ENCODE data around the gene LTBR.
A peak's percentile ranks its signal among the peaks of the same experiment; 100 is the strongest.
"Not testable (repeated sequence)": the region's sequence is repeated elsewhere in the genome, so short reads cannot be mapped to it uniquely, and the experiment has no call there.

Gene LTBR

DNA sequence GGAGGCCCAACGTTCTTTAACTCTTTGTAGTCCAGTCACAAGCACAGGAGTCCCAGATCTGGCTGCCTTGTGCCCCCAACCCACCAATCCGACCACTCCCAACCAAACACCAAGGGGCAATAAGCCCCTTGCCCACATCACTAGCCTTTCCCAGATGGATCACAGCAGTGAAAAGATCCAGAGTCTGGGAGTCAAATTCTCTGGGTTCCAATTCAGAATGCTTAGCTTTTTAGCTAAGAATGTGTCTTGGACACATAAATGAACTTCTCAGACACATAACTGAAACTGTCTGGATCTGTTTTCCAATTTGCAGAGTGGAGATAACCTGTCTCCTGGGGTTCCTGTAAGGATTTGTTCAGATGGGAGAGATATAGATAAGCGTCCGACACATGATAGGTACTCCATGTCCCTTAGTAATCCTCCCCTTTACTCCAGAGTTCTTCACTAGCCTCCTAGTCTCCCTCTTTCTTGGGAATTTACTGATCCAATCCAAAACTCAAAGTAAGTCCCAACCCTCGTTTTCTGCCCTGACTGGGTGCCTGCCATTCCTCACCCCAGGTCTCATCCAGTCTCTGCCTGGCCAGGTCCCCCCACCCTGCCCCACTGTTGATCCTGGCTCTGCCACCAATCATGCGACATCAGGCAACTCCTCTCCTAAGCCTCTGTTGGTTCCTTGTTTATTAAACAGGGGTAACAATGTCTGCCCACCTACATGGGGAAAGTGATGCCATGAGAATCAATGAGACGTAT is 41.6 kb upstream of the LTBR start:
- no peaks in the 10 kb centered on the region for H3K9me3 Mint-ChIP-seq
- H3K36me3 Mint-ChIP-seq (ENCODE audit: low read depth): no peaks in the 10 kb centered on the region
- no peak overlapping the region for H3K27ac Mint-ChIP-seq
- ATAC-seq (no peak), DNase-seq (no peak)
- H3K4me3 Mint-ChIP-seq: no peak overlapping the region
- H3K4me1 Mint-ChIP-seq: peaks cover 47% of the 10 kb centered on the region
- H3K27me3 Mint-ChIP-seq: no peaks in the 10 kb centered on the region

DNA sequence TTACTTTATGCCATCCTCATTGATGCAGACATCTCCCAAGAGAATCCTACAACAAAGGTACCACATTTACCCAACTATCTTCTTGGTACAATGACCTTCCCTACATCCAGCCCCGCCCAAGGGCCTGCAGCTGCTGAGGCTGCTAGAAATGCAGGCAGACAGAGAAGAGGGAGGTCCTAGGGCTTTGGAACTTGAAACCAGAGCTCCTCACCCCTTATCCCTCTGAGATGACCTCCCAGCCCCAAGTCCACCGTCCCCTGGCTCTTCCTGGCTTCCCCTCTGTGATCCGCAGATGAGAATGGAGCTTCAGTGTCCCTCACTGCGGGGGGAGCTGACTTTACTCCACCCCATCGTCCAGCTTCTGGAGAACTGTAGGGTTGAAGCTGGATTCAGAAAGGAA is 40.4 kb upstream of the LTBR start:
- Mint-ChIP-seq H3K27me3 (no peaks in the 10 kb centered on the region), H3K27ac (no peak overlapping the region), H3K4me3 (no peak overlapping the region), H3K9me3 (no peaks in the 10 kb centered on the region), H3K4me1 (peaks cover 51% of the 10 kb centered on the region), H3K36me3 (ENCODE audit: low read depth) (no peaks in the 10 kb centered on the region)
- no peak for DNase-seq
- no peak for ATAC-seq

DNA sequence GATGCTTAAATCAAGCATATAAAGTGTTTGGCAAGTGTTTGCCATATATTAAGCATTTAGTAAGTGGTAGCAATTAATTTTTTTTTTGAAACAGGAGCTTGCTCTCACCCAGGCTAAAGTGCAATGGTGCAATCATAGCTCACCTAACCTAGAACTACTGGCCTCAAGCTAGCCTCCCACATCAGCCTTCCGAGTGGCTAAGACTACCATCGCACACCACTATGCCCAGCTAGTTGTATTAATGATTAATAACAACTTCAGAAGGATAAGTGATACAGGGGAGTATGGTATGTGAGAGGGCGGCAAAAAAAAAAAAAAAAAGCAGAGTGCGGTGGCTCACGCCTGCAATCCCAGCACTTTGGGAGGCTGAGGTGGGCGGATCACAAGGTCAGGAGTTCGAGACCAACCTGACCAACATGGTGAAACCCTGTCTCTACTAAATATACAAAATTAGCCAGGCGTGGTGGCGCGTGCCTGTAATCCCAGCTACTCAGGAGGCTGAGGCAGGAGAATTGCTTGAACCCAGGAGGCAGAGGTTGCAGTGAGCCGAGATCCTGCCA is 39.8 kb upstream of the LTBR start:
- DNase-seq; H3K36me3 Mint-ChIP-seq (ENCODE audit: low read depth); ATAC-seq; H3K9me3 Mint-ChIP-seq; H3K27me3 Mint-ChIP-seq; H3K27ac Mint-ChIP-seq; H3K4me3 Mint-ChIP-seq: not testable (repeated sequence)
- H3K4me1 Mint-ChIP-seq: peaks cover 51% of the 10 kb centered on the region

DNA sequence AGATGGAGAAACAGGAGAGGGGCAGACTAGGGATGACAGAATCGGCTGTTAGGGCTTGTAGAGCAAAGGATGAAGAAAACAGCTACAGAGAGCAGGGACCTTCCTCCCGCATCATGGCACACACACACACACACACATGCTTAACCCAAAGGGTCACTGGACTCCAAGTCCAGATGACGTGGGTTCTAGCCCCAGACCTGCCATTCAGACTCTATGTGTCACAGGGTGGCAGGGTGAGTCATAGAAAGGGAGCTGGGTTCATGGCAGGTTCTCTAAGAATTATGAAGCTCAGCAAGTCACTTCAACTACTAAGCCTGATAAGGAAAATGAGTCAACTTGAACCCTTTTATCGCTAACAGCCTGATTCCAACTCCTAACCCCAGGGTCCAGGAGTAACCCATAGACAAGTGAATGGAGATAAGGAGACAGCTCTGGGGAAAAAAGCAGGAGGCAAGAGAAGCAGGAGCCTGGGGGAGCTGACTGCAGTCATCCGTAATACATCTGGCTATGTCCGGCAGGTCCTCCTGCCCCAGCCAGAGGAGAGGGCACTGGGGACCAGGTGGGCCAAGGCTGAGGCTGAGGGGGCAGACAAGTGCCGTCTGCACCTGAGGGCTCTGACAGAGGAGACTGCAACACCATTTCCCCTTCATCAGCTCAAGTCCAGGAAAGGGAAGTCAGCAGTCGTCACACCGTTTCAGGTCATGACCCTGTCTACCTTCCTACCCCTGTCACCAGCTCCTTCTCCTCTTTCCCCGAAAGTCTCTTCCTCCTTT is 38.5 kb upstream of the LTBR start:
- DNase-seq (peak; percentile 58), ATAC-seq (peak; percentile 81)
- Mint-ChIP-seq H3K4me3 (no peak overlapping the region), H3K36me3 (ENCODE audit: low read depth) (no peaks in the 10 kb centered on the region), H3K9me3 (no peaks in the 10 kb centered on the region), H3K27ac (peak overlapping the region; percentile 59), H3K27me3 (no peaks in the 10 kb centered on the region), H3K4me1 (peaks cover 51% of the 10 kb centered on the region)

DNA sequence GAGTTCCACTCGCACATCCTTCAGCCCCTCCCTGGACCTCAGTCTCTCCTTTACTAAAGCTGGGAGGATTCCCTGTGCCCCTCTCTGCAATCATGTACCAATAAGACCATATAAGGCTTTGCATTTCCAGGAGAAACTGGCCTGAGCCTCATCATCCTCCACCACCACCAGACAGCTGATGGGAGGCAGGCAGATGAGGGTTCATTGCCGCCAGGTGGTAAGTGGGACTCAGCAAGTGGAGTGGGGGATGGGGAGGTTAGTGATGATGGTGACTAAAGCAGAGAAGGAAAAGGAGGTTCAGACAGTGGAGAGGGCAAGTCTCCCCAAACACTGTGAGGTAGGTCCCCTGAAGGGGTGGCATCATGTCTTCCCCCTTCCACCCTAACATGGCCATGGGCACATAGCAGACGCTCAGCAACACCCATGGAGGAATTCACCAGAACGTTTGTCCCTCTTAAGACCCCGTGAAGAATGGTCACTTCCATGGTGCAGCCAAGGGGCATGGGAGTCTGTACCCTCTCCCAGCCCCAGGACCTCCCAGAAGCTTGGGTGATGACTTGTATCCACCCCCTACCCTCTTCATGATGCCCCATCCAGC is 37.6 kb upstream of the LTBR start:
- no peak overlapping the region for H3K4me3 Mint-ChIP-seq
- no peaks in the 10 kb centered on the region for H3K9me3 Mint-ChIP-seq
- no peaks in the 10 kb centered on the region for H3K27me3 Mint-ChIP-seq
- DNase-seq (no peak), ATAC-seq (no peak)
- H3K27ac Mint-ChIP-seq: peak overlapping the region; percentile 29
- H3K4me1 Mint-ChIP-seq: peaks cover 51% of the 10 kb centered on the region
- H3K36me3 Mint-ChIP-seq (ENCODE audit: low read depth): no peaks in the 10 kb centered on the region

DNA sequence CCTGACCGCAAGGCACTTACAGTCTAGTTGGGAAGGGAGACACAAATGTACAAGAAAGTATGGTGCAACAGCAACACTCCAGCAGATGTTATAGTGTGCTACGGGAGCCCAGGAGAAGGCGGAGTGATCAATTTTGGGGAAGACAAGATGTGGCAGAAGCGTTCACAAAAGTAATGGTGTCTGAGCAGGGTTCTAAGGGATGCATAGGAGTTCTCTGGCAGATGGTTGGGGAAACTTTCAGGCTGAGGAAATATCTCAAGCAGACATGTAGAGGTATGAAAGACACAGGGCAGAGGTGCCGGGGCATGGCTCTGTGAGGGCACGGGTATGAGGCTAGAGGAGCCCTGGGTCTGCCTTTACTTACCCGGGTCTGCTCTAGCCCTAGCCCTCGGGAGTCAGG is 37.0 kb upstream of the LTBR start:
- Mint-ChIP-seq H3K27me3 (no peaks in the 10 kb centered on the region), H3K36me3 (ENCODE audit: low read depth) (no peaks in the 10 kb centered on the region), H3K9me3 (no peaks in the 10 kb centered on the region), H3K27ac (no peak overlapping the region), H3K4me1 (peaks cover 49% of the 10 kb centered on the region), H3K4me3 (no peak overlapping the region)
- no peak for DNase-seq
- ATAC-seq: no peak

DNA sequence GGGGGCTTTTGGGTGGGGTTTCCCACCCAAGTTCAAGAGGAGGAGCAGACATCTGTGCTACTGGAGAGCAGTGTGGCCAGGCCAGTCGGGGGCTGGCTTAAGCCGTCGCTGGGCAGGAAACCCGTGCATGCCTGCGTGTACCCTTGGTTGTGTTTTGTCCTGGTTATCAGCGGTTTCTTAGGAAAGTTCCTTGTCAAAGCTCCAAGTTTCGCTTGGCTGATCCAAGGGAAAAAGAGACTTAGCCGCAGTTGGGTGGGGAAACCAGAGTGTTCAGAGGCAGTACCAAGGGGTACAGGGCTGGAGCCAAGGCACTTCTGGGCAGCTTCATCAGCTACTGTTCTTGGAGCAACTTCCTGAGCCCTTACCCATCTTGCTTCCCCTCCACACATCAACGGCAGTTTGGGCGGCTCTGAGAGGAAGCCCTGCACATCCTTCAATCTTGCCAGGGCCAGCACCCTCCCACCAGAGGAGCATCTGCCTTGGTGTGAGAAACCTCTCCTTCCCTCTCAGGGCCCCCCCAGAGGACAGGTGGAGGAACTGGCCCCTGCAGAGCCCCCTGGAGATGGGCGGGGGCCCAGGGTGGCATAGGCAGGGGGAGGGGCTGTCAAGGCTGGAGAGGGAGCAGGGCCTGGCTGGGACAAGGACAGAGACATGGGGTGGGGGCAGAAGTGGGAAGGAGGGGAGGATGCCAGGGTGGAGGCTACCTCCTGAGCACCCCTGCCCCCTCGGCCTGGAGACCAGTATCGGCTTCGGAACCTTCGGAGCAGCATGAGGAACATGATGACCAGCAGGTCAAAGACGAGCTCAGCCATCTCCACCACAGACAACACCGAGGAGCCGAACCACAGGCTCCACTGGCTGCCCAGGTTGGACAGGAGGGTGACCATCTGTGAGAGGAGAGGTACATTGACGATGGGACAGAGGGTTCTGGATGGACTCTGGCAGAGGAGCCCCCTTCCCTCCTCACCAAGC is 36.3 kb upstream of the LTBR start:
- H3K4me1 Mint-ChIP-seq: peaks cover 46% of the 10 kb centered on the region
- H3K27me3 Mint-ChIP-seq: no peaks in the 10 kb centered on the region
- ATAC-seq (no peak), DNase-seq (no peak)
- H3K36me3 Mint-ChIP-seq (ENCODE audit: low read depth): no peaks in the 10 kb centered on the region
- no peak overlapping the region for H3K4me3 Mint-ChIP-seq
- no peaks in the 10 kb centered on the region for H3K9me3 Mint-ChIP-seq
- no peak overlapping the region for H3K27ac Mint-ChIP-seq

DNA sequence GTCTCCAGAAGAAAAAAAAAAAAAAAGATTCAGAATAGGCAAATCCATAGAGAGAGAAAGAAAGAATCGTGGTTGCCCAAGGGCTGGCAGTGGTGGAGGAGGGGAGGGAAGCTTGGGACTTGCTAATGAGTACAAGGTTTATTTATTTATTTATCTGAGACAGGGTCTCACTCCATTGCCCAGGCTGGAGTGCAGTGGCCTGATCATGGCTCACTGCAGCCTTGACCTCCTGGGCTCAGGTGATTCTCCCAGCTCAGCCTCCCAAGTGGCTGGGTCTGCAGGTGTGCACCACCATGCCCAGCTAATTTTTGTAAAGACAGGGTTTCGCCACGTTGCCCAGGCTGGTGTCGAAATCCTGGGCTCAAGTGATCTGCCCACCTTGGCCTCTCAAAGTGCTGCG is 32.3 kb upstream of the LTBR start:
- Mint-ChIP-seq H3K27me3 (no peaks in the 10 kb centered on the region), H3K9me3 (no peaks in the 10 kb centered on the region), H3K4me3 (no peak overlapping the region), H3K27ac (no peak overlapping the region), H3K36me3 (ENCODE audit: low read depth) (no peaks in the 10 kb centered on the region), H3K4me1 (peaks cover 17% of the 10 kb centered on the region)
- no peak for DNase-seq
- ATAC-seq: no peak

DNA sequence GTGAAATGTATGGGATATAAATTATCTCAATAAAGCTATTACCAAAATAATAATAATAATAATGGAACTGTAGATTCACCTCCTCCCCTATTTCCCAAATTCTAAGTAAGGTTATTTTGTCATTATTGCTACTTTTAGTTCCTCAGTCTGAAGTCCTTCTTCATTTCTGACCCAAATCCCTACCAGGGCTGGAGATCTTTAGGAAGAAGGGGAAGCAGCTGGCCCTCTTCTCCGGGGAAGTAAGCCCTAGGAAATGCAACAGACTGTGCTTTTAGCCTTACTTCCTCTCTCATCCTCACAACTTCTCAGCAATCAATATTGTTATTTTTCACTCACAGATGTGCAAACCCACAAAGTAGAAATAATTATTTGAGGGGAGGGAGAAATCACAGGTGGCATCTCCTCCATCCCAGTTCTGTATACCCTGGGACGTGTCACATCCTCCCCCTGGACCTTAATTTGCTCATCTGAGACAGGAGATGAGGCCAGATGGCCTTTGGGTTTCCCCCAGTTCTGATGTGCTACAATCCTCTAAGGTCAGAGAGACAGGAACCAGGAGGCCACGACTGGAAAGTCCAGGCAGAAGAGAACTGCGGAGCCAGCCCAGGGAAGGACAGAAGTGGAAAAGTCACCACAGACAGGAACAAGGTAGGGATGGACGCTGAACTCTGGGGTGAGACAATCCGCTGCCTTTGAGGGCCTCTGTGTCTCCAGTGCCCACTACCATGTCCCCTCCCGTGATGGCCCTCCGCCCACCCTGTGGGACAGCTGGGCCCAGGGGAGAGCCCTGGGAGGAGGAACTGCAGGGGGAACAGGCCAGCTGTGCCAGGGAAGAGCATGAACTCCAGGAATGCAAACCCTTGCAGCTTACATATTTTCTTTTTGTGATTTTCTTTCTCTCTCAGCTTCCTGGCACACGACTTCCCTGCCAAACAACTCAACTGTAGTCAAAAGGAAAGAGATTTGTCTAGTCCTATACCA is 31.5 kb upstream of the LTBR start:
- no peak for ATAC-seq
- no peak overlapping the region for H3K27ac Mint-ChIP-seq
- DNase-seq: no peak
- H3K9me3 Mint-ChIP-seq: no peaks in the 10 kb centered on the region
- no peaks in the 10 kb centered on the region for H3K36me3 Mint-ChIP-seq (ENCODE audit: low read depth)
- H3K27me3 Mint-ChIP-seq: no peaks in the 10 kb centered on the region
- H3K4me1 Mint-ChIP-seq: peaks cover 8% of the 10 kb centered on the region
- H3K4me3 Mint-ChIP-seq: no peak overlapping the region

DNA sequence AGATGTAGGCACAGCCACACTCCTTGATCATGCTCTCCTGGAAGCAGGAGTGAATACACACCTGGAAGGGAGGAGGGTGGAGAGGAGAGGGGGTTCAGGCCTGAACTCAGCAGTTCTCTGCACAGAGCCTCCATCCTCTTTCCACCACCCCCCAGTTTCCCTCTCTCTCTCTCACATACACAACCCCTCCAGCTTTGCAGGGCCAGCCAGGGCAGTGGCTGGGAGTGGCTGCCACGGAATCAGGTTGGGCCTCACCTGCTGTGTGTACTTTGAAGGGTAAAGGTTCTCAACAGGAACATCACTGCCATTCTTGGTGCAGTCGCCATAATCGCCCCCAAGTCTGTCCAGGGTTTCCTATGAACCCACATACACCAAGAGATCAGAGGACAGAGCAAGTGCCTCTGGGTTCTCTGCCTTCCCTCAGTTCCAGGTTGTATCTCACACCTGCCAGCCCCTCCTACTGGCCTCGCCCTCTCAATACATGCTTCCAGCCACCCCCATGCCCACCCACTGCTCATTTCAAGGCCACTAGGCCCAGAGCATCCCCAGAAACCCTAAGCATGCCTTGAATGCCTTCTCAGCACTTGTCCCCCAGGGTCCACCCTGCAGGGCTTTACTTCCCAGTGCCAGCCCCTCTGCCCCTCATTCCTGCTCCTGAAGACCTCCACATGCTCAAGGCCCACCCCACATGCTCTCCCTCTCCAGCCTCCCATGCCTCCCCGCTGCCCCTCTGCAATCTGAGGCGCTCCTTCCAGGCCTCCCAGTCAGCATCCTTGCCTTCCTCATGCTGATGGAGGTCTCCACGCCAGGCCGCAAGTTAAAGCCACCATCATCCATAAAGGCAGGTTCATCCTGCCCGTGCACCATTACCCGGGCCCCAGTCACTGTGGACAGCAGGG is 29.2 kb upstream of the LTBR start:
- Mint-ChIP-seq H3K9me3 (no peaks in the 10 kb centered on the region), H3K4me1 (peaks cover 6% of the 10 kb centered on the region), H3K27ac (no peak overlapping the region), H3K27me3 (no peaks in the 10 kb centered on the region), H3K4me3 (no peak overlapping the region), H3K36me3 (ENCODE audit: low read depth) (no peaks in the 10 kb centered on the region)
- no peak for ATAC-seq
- DNase-seq: no peak

DNA sequence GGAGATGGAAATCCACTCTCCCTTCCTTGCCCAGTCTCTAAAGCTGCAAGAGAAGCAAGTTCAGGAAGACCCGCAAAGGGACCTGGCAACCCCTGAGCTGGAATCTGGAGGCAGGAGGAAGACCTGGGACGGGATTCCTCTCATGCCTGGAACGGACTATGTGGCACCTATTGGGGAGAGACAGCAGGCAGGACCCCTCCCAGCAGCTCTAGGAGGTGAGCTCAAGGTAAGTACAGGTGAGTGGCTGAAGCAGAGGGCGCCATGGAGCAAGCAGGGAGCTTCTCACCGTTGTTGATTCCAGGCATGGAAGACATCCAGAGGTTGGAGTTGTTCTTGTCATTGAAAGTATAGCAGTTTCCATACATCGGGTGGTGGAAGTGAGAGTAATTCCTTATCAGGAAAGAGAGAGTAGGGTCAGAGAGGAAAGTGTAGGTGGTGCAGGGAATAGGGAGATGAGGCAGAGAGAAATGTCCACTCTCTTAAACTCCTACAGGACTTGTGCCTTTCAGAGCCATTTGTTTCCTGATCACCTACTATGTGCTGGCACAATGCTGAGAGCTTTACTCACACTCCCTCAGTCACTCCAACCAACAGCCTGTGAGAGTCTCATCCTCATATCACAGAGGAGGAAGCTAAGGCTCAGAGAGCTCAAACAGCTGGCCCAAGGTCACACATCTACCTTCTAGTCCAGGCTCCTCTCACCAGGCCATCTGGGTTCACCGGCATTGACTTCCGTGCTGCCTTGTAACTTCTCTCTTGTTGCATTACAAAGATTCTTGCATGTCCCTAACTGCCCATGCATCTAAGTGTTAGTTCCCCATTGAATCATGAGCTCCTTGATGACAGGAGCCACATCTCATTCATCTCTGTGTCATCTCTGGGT is 28.2 kb upstream of the LTBR start:
- H3K27ac Mint-ChIP-seq: no peak overlapping the region
- ATAC-seq (no peak), DNase-seq (no peak)
- no peaks in the 10 kb centered on the region for H3K27me3 Mint-ChIP-seq
- no peaks in the 10 kb centered on the region for H3K9me3 Mint-ChIP-seq
- H3K4me1 Mint-ChIP-seq: peaks cover 9% of the 10 kb centered on the region
- no peaks in the 10 kb centered on the region for H3K36me3 Mint-ChIP-seq (ENCODE audit: low read depth)
- no peak overlapping the region for H3K4me3 Mint-ChIP-seq

DNA sequence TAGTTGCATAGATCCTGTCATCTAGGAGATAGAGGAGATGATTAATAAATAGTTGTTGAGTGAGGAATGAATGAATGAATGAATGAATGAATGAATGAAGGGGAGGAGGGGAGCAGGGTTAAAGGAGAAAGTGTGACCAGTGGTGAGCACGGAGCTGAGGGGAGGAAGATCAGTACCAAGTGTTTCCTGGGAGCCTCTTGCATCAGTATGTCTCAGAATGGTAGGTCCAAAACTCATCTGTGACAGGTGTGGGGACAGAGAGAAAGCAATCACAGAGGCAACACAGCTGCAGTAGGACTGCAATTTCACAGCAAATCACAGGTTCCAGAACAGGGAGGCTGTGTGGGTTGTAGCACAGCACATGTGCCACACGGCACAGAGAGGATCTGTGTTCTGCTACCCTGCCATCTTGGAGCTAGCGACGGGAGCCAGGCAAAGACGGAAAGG is 27.6 kb upstream of the LTBR start:
- DNase-seq (no peak), ATAC-seq (no peak)
- no peaks in the 10 kb centered on the region for H3K27me3 Mint-ChIP-seq
- no peaks in the 10 kb centered on the region for H3K9me3 Mint-ChIP-seq
- peaks cover 13% of the 10 kb centered on the region for H3K4me1 Mint-ChIP-seq
- H3K27ac Mint-ChIP-seq: no peak overlapping the region
- H3K4me3 Mint-ChIP-seq: no peak overlapping the region
- H3K36me3 Mint-ChIP-seq (ENCODE audit: low read depth): no peaks in the 10 kb centered on the region
